Measurements from ENCODE around the gene WWOX.

DNA sequence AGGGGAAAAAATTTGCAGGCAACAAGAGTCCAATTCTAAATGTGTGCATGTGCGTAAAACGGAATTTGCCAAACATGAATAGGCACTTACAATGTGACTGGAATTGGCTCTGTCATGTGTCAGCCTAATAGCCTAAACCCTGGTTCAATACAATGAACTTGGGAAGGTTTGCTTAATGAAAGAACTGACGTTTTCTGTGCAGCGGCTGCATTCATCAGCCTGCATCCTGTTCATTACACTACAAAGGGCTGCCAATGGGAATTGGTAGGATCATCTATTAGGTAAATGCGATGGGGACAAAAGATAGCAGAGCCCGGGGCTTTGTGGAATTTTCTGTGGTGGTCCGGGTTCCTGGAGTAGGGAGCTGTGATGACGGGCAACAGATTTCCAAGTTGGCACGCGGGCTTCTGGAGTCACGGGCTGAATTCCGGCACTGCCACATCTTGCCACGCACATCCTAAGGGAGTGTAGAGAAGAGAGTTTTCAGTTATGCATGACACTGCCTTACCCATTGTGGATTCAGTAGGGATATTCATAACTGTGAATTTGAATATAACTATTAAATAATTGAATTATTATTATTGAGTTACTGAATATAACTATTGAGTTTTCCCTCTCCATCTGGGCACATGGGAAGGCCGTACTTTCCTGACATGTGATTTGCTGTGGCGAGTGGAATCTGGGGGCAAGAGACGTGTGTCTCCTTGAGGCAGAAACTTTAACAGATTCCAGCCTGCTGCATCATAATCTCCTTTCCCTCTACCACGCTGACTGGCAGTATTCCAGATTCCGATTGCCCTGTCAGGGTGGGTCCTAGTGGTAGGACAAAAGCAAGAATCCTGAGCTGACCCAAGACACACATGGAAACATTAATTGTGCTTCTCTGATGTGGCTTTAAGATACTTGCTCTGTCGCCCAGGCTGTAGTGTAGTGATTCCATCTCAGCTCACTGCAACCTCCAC lies 565.6 kb downstream of the WWOX start:
- TF ChIP-seq TAF1 (IDR thresholded peaks at IDR 0.05; ENCODE audit: borderline replicate concordance, insufficient read depth, low read length) (no peak), POLR2AphosphoS5 (IDR thresholded peaks at IDR 0.05; ENCODE audit: low read depth, low read length) (no peak)
- TF ChIP-seq, protein P1, sequence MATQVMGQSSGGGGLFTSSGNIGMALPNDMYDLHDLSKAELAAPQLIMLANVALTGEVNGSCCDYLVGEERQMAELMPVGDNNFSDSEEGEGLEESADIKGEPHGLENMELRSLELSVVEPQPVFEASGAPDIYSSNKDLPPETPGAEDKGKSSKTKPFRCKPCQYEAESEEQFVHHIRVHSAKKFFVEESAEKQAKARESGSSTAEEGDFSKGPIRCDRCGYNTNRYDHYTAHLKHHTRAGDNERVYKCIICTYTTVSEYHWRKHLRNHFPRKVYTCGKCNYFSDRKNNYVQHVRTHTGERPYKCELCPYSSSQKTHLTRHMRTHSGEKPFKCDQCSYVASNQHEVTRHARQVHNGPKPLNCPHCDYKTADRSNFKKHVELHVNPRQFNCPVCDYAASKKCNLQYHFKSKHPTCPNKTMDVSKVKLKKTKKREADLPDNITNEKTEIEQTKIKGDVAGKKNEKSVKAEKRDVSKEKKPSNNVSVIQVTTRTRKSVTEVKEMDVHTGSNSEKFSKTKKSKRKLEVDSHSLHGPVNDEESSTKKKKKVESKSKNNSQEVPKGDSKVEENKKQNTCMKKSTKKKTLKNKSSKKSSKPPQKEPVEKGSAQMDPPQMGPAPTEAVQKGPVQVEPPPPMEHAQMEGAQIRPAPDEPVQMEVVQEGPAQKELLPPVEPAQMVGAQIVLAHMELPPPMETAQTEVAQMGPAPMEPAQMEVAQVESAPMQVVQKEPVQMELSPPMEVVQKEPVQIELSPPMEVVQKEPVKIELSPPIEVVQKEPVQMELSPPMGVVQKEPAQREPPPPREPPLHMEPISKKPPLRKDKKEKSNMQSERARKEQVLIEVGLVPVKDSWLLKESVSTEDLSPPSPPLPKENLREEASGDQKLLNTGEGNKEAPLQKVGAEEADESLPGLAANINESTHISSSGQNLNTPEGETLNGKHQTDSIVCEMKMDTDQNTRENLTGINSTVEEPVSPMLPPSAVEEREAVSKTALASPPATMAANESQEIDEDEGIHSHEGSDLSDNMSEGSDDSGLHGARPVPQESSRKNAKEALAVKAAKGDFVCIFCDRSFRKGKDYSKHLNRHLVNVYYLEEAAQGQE (IDR thresholded peaks at IDR 0.05; ENCODE audit: insufficient read depth in 1 of 2, low read depth in 2 of 2, low read length in 2 of 2): no peak
